GM12878 (cell line): Measurements from ENCODE around the gene GAL3ST2.

Experiments used
- ATF3 ChIP-seq: IDR thresholded peaks from 2 replicates; pipeline ENCODE4 v1.6.1; 2011; ENCODE audit warnings: low read depth, mild to moderate bottlenecking, low read length, moderate library complexity, borderline replicate concordance; ENCODE audit errors: extremely low read depth
- CREB1 ChIP-seq: IDR thresholded peaks from 2 replicates; pipeline ENCODE4 v1.6.1; 2012; ENCODE audit warnings: low read depth, mild to moderate bottlenecking, inconsistent platforms
- CTCF ChIP-seq, 3 experiments: IDR thresholded peaks in 2 of 3; conservative IDR thresholded peaks in 1 of 3; 2 replicates each; pipeline ENCODE4 v1.5.1; 2011; ENCODE audit warnings: low read depth in 3 of 3, low read length in 3 of 3, mild to moderate bottlenecking in 3 of 3, control low read depth in 2 of 3, moderate library complexity in 2 of 3, inconsistent platforms in 1 of 3, mixed read lengths in 1 of 3; ENCODE audit not compliant: control insufficient read depth in 2 of 3, insufficient read depth in 1 of 3; ENCODE audit errors: extremely low read depth in 1 of 3
- HDAC2 ChIP-seq: fragments of 200-600 bp; sonication (generic); IDR thresholded peaks from 2 replicates; pipeline ENCODE4 v1.6.1; 2017
- MAX ChIP-seq: IDR thresholded peaks from 2 replicates; pipeline ENCODE4 v1.6.1; 2012; ENCODE audit warnings: low read depth, low read length, improper control_type of control experiment
- POLR2AphosphoS5 ChIP-seq: IDR thresholded peaks from 2 replicates; pipeline ENCODE4 v1.6.1; 2011; ENCODE audit warnings: mild to moderate bottlenecking, low read length, inconsistent platforms
- RFX5 ChIP-seq: IDR thresholded peaks from 2 replicates; pipeline ENCODE4 v1.6.1; 2011; ENCODE audit warnings: low read depth, low read length, improper control_type of control experiment

- TF ChIP-seq MAX (no peak), ATF3 (no peak), POLR2AphosphoS5 (no peak), RFX5 (no peak), CREB1 (no peak), CTCF (IDR thresholded peaks at IDR 0.05 in 2 of 3, conservative IDR thresholded peaks at IDR 0.05 in 1 of 3; ENCODE audit: control insufficient read depth in 2 of 3, extremely low read depth in 1 of 3, insufficient read depth in 1 of 3, low read depth in 3 of 3, low read length in 3 of 3) (no peak), HDAC2 (no peak)
Observed at GRCh38 chr2:241848761-241849615, 72.4 kb downstream of the GAL3ST2 start.
